Stimulated activated naive CD8-positive, alpha-beta T cell treated with anti-CD3 and anti-CD28 coated beads, Interleukin-15, amount 100 ng/mL, for 72 hours (primary cell): ENCODE measurements around the gene DEPP1.

Source experiments
- ATAC-seq: fragments of 150-1000 bp; cut with Tn5 transposase; 2 replicates; pipeline ENCODE4 v1.10.0; 2021; ENCODE audit warnings: mild to moderate bottlenecking, moderate library complexity
- DNase-seq, 2 donors: peaks; one replicate each; pipeline ENCODE4 v3.0.0; 2021 to 2022
- H3K27ac Mint-ChIP-seq, 2 donors: one replicate each; pipeline ENCODE4 v1.8.0; 2022; ENCODE audit warnings: mild to moderate bottlenecking in 2 of 2, mixed read lengths in 2 of 2, moderate library complexity in 2 of 2
- H3K27me3 Mint-ChIP-seq: one replicate; pipeline ENCODE4 v1.8.0; 2022; ENCODE audit warnings: mixed read lengths
- H3K4me1 Mint-ChIP-seq: one replicate; pipeline ENCODE4 v1.8.0; 2022; ENCODE audit warnings: mild to moderate bottlenecking, mixed read lengths
- H3K4me3 Mint-ChIP-seq, 2 donors: one replicate each; pipeline ENCODE4 v1.8.0; 2022; ENCODE audit warnings: mild to moderate bottlenecking in 2 of 2, mixed read lengths in 2 of 2, moderate library complexity in 1 of 2
- H3K9me3 Mint-ChIP-seq, 2 donors: one replicate each; pipeline ENCODE4 v1.8.0; 2022; ENCODE audit warnings: mixed read lengths in 2 of 2

DEPP1 gene

GRCh38 chr10:44986670-44987069, 8.1 kb upstream of the DEPP1 start:
- H3K9me3 Mint-ChIP-seq, result no peaks in the 10 kb centered on the region
- H3K4me1 Mint-ChIP-seq, result peaks cover 26% of the 10 kb centered on the region
- H3K27ac Mint-ChIP-seq, result peak overlapping the region in 1 of 2 donors; percentile 34
- ATAC-seq (no peak), DNase-seq (no peak)
- H3K27me3 Mint-ChIP-seq, result peaks cover 26% of the 10 kb centered on the region
- H3K4me3 Mint-ChIP-seq, result no peak overlapping the region

- no peak overlapping the region for H3K4me3 Mint-ChIP-seq
- H3K27me3 Mint-ChIP-seq, result peaks cover 22% of the 10 kb centered on the region
Observed at GRCh38 chr10:44986179-44986578, 7.6 kb upstream of the DEPP1 start.

DNA sequence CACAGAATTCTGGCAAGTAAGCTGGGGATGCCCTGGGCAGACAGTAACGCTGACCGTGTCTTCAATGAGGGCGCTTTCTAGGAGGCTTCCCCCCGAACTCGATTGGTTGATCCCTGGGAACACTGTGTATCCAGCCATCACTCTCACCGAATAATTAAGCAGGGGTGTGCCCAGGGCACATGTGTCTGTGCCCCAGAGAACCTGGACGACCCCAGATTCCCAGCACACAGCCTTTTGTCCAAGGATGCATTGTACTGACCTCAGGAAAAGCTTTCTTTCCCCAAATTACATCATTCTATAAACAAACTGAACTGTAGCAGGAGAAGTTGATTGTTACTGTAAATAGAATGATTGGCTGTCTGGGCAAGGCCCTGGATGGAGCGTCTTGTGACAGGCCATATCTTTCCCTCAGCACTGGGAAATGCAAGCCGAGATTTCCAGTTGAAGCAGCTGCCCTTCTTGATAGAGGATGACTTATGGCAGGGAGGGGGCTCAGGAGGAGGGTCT, 6.6 kb upstream of the DEPP1 start:
- Mint-ChIP-seq H3K4me1 (peaks cover 26% of the 10 kb centered on the region), H3K27ac (no peak overlapping the region), H3K27me3 (peaks cover 18% of the 10 kb centered on the region), H3K9me3 (no peaks in the 10 kb centered on the region), H3K4me3 (no peak overlapping the region)
- ATAC-seq (no peak), DNase-seq (no peak)

More at GRCh38 chr10:44986179-44986578, 7.6 kb upstream of the DEPP1 start:
- Mint-ChIP-seq H3K9me3 (no peaks in the 10 kb centered on the region), H3K4me1 (peaks cover 26% of the 10 kb centered on the region), H3K27ac (peak overlapping the region in 1 of 2 donors; percentile 34)
- DNase-seq (no peak), ATAC-seq (no peak)

GRCh38 chr10:44984671-44985101, 6.1 kb upstream of the DEPP1 start:
- H3K4me3 Mint-ChIP-seq, result no peak overlapping the region
- ATAC-seq (no peak), DNase-seq (no peak)
- H3K27ac Mint-ChIP-seq, result no peak overlapping the region
- peaks cover 26% of the 10 kb centered on the region for H3K4me1 Mint-ChIP-seq
- H3K27me3 Mint-ChIP-seq, result peaks cover 14% of the 10 kb centered on the region
- no peaks in the 10 kb centered on the region for H3K9me3 Mint-ChIP-seq

DNA sequence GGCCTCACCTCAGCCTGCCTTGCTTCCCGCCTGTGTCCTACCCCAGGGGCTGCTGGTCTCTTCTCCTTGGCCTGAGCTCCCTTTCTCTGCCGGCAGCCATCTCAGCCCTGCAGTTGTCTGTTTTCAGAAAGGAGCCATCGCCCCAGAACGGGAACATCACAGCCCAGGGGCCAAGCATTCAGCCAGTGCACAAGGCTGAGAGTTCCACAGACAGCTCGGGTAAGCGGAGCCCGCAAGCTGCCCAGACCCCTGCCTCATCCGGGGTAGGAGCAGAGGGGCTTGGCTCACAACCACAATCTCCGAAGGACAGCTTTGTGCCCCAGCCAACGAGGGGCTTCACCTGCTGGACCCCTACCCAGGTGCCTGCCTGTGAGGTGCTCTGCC, 5.3 kb upstream of the DEPP1 start:
- Mint-ChIP-seq H3K9me3 (no peaks in the 10 kb centered on the region), H3K4me1 (peaks cover 26% of the 10 kb centered on the region), H3K4me3 (no peak overlapping the region), H3K27ac (no peak overlapping the region), H3K27me3 (peaks cover 7% of the 10 kb centered on the region)
- DNase-seq (no peak), ATAC-seq (no peak)

- DNase-seq (no peak), ATAC-seq (no peak)
- no peak overlapping the region for H3K4me3 Mint-ChIP-seq
- H3K4me1 Mint-ChIP-seq, result peaks cover 31% of the 10 kb centered on the region
- no peak overlapping the region for H3K27ac Mint-ChIP-seq
- H3K27me3 Mint-ChIP-seq, result peaks cover under 1% of the 10 kb centered on the region
- no peaks in the 10 kb centered on the region for H3K9me3 Mint-ChIP-seq
Observed at GRCh38 chr10:44983066-44983894, 4.7 kb upstream of the DEPP1 start.

- Mint-ChIP-seq H3K9me3 (no peaks in the 10 kb centered on the region), H3K4me3 (no peak overlapping the region), H3K4me1 (peaks cover 28% of the 10 kb centered on the region), H3K27me3 (no peaks in the 10 kb centered on the region), H3K27ac (no peak overlapping the region)
- ATAC-seq (no peak), DNase-seq (no peak)
Observed at GRCh38 chr10:44982496-44982895, 3.9 kb upstream of the DEPP1 start.

DNA sequence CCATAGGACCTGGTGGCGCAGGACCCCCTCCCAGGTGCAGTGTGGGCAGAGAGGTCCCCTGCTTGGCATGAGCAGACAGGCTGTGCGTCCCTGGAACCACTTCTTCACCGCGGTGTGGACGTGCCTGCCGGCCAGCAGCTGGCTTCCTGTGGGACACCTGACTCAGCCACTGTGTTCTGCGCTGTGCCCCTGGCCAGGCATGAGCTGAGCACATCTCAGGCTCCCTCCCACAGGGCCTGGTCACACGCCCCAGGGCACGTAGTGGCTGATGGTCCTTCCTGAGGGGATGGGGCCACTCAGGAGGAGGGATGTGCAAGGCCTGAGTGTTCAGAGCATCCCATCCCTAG, 3.5 kb upstream of the DEPP1 start:
- Mint-ChIP-seq H3K4me3 (no peak overlapping the region), H3K9me3 (no peaks in the 10 kb centered on the region), H3K27ac (no peak overlapping the region), H3K27me3 (no peaks in the 10 kb centered on the region), H3K4me1 (peaks cover 24% of the 10 kb centered on the region)
- no peak for DNase-seq
- no peak for ATAC-seq

DNA sequence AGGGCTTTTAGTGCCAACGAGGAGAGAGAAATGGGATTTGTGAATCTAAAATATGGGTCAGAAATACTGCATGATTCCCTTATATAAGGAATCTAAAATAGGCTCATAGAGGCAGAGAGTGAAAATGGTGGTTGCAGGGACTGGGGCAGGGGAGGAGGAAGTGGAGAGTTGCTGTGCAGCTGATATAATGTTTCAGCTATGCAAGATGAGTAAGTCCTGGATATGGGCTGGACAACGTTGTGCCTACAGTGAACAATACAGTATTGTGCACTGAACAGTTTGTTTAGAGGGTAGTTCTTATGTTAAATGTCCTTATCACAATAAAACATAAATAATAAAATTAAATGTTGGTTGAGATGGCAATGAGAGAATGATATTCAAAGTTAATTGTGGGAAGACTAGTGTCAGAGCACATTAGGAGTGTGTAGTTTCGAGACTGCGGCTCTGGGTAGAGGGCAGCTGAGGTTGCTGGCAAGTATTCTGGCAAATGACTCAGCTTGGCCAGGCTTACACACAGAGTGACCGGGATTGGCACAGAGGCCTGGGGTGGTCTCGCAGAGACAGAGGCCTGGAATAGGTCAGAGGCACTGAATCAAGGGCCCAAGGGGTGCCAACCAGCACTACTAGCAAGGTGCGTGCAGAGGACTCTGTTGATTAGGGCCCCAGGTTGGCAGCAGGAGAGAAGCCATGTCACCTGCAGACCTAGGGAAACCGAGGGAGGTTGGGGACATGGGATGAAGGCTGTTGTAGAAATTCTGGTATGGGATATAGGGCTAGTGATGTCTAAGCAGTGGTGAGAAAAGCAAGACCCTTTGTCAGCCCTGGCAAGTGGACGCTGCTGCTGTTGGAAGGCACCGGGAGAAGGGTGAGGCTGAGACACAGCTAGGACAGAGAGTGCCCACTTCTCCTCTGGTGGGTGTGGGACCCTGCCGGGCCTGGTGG, 2.8 kb upstream of the DEPP1 start:
- Mint-ChIP-seq H3K27ac (peak overlapping the region in 1 of 2 donors; percentile 73), H3K9me3 (no peaks in the 10 kb centered on the region), H3K4me1 (peaks cover 18% of the 10 kb centered on the region), H3K27me3 (no peaks in the 10 kb centered on the region), H3K4me3 (no peak overlapping the region)
- no peak for DNase-seq
- no peak for ATAC-seq

DNA sequence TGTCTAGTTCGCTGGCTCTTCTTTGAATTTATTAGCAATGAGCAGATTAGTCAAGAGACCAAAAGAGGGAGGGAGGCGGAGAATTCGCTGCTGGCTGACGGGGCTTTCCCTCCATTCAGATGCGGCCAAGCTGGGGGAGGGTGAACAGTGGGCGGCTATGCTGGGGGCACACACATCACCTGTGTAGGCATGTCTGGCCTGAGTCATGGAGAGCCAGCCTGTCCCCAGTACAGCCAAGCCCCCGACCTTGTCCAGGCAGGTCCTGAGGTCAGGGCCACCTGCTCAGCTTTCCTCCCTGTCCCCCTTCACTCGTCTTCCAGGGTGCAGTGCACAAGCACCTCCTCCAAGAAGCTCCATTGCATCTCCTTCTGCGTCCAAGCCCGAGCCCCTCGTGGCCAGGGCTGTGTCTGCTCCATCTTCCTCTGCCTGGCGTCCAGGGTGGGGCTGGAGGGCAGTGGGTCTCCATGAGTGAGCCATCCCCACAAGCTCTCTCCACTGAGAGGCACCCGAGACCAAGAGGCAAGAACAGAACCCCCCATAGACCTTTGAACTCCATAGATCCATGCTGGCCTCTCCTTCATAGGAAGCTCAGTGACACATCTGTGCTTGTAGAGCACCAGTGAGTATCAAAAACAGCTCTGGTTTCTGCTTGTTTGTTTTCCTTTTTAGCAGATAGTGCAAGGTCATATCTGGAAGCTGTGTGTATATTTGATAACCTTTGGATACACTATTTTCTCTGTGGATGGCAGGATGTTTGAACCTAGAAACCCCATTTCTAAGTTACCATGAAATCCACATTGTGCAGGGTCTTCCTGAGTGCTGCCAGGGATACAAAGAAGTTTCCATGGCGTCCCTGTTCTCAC, 1.9 kb upstream of the DEPP1 start:
- no peak for DNase-seq
- Mint-ChIP-seq H3K4me3 (no peak overlapping the region), H3K4me1 (peaks cover 23% of the 10 kb centered on the region), H3K27me3 (no peaks in the 10 kb centered on the region), H3K27ac (peak overlapping the region in 1 of 2 donors; percentile 73), H3K9me3 (no peaks in the 10 kb centered on the region)
- no peak for ATAC-seq

DNA sequence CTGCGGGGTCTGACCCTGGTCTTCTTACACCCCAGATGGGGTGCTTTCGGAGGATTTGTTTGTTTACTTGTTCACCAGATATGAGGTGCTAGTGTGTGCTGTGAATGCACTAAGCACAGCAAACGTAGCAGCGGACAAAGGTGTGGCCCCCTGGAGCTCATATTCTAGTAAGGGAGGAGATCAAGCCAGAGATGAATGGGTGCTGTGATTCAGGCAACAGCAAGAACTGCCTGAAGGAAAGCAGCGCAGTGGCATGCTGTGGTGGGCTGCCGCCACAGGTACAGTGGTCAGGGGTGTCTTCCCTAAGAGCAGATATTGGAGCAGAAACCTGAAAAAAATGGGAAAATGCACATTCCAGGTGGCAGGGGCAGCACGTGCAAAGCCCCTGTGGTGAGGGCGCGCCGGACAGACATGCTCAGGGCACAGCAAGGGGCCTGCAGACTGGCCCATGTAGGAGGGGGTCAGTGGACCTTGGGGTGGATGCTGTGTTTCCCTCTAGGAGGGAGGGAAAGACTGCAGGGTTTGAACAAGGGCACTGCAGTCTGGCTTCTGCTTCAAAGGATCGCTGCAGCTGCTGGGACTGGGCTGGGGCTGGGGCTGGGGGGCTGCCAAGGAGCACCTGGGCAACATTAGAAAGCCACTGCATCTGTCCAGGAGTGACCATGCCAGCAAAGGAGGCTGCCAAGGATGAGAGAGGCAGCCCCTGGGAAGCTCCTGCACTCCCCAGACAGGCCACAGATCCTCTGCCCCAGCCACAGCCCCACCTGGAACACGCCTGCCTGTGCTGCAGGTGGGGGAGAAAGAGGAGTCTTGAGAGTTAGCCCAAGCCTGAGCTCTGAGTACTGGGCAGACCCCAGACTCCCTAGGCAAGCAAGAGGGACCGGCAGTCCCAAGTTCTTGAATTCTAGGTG, 927 bp upstream of the DEPP1 start:
- H3K9me3 Mint-ChIP-seq, result no peaks in the 10 kb centered on the region

DNA sequence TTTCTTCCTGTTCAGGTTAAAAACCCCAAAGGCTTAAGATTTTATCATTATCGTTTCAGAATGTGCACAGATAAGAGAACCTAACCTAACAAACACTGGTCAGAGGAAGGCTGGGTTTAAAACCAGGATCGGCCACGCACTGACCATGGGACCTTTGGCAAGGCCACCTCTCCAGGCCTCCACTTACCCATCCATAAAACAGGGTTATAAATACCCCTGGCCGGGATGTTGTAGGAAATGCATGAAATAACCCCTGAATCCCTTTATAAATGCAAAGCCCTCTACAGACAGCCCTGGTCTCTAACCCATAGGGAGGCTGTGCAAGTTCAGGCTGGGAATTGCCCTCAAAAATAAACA, 418 bp downstream of the DEPP1 start:
- DNase-seq, result no peak
- peak overlapping the region in 1 of 2 donors; percentile 44 for H3K4me3 Mint-ChIP-seq
- H3K9me3 Mint-ChIP-seq, result no peaks in the 10 kb centered on the region
- peaks cover 35% of the 10 kb centered on the region for H3K4me1 Mint-ChIP-seq
- no peaks in the 10 kb centered on the region for H3K27me3 Mint-ChIP-seq
- no peak overlapping the region for H3K27ac Mint-ChIP-seq
- no peak for ATAC-seq

More for the DNA sequence above, 927 bp upstream of the DEPP1 start:
- H3K27ac Mint-ChIP-seq, result peak overlapping the region in 1 of 2 donors; percentile 74
- H3K27me3 Mint-ChIP-seq, result no peaks in the 10 kb centered on the region
- no peak for DNase-seq
- no peak for ATAC-seq
- H3K4me3 Mint-ChIP-seq, result no peak overlapping the region
- H3K4me1 Mint-ChIP-seq, result peaks cover 27% of the 10 kb centered on the region

GRCh38 chr10:44977287-44978212, 1.1 kb downstream of the DEPP1 start:
- no peaks in the 10 kb centered on the region for H3K27me3 Mint-ChIP-seq
- peak overlapping the region in 1 of 2 donors; percentile 48 for H3K27ac Mint-ChIP-seq
- no peaks in the 10 kb centered on the region for H3K9me3 Mint-ChIP-seq
- H3K4me1 Mint-ChIP-seq, result peaks cover 39% of the 10 kb centered on the region
- no peak for ATAC-seq
- peak overlapping the region in 1 of 2 donors; percentile 39 for H3K4me3 Mint-ChIP-seq
- DNase-seq, result no peak
